GM12873 (cell line): ENCODE measurements around the gene ARG1.

Experiments used
- TF ChIP-seq, protein P1 (sequence below): IDR thresholded peaks from 2 replicates; pipeline ENCODE4 v1.5.1; 2012; ENCODE audit warnings: low read depth, mild to moderate bottlenecking, moderate library complexity, low read length, control low read depth; ENCODE audit not compliant: insufficient read depth; ENCODE audit errors: missing control alignments

ARG1 gene

DNA sequence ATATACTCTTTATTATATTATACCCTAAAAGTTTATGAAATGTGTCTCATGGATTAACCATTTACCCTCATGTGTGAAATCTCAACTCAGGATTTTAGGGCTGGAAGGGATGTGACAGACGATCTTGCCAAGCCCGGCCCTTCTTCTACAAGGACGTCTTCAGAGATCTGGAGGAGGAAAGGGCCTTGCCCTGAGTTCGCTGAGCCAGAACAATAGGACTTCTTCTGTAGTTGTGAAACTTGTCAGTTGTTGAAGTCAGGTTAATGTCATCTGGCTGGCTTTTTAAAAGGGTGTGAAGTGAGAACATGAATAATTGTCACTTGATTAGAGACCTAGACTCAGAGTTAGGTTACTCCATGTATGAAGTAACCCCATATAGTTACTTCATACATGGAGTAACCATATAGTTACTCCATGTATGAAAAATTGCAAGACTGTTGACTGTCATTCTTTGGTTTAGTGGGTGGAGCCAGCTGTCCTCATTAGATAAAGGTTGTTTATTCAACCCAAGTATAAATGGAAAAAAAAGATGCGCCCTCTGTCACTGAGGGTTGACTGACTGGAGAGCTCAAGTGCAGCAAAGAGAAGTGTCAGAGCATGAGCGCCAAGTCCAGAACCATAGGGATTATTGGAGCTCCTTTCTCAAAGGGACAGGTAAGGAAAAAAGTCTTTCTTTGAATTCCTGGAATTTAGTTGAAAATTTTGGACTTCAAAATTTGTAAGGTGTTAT, at the start of gene ARG1:
TSS of gene ARG1 (plus strand) at position 541 of the 730 bp plus-strand sequence. CDS start at position 598, 57 bp downstream.
- TF ChIP-seq, protein P1, sequence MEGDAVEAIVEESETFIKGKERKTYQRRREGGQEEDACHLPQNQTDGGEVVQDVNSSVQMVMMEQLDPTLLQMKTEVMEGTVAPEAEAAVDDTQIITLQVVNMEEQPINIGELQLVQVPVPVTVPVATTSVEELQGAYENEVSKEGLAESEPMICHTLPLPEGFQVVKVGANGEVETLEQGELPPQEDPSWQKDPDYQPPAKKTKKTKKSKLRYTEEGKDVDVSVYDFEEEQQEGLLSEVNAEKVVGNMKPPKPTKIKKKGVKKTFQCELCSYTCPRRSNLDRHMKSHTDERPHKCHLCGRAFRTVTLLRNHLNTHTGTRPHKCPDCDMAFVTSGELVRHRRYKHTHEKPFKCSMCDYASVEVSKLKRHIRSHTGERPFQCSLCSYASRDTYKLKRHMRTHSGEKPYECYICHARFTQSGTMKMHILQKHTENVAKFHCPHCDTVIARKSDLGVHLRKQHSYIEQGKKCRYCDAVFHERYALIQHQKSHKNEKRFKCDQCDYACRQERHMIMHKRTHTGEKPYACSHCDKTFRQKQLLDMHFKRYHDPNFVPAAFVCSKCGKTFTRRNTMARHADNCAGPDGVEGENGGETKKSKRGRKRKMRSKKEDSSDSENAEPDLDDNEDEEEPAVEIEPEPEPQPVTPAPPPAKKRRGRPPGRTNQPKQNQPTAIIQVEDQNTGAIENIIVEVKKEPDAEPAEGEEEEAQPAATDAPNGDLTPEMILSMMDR, result no peak

DNA sequence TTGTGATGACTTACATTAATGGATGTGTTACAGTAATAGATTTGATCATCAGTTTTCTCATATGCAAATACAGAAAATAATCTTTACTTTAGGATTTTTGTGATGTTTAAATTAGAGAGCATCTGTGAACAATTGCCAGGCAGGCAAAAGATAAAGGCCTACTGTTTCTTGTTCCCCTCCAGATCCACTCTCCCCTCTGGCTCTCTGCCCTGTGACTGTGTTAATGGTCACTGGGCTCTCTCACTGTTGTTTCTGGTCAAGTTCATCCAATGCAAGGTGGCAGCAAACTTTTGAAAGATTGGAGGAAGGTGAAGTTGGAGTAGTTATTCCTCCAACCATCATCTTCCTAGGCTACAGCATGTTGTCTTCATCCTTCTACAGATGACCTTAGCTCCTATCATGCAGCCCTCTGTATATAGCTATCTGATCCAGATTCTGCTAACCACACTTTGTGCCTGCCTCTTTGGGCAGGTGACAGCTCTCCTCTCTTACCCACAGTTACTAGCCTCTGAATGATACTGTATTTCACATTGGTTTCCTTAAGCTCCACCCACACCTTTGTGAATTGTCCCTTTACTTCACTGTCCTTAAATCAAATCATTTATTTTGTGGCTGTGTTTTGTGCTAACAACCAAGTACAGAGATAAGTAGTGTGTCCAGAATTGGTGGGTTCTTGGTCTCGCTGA, 48.9 kb upstream of the ARG1 start:
- TF ChIP-seq, protein P1, result no peak

DNA sequence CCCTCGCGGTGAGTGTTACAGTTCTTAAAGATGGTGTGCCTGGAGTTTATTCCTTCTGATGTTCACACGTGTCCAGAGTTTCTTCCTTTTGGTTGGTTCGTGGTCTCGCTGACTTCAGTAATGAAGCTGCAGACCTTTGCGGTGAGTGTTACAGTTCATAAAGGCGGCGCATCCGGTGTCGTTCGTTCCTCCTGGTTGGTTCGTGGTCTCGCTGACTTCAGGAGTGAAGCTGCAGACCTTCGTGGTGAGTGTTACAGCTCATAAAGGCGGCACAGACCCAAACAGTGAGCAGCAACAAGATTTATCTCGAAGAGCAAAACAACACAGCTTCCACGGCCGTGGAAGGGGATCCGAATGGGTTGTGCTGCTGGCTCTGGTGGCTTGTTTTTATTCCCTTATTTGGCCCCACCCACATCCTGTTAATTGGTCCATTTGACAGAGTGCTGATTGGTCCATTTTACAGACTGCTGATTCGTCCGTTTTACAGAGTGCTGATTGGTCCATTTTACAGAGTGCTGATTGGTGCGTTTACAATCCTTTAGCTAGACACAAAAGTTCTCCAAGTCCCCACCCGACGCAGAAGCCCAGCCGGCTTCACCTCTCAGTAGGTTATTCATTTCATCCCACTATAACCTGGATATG, 48.2 kb upstream of the ARG1 start:
- TF ChIP-seq, protein P1, result no peak

DNA sequence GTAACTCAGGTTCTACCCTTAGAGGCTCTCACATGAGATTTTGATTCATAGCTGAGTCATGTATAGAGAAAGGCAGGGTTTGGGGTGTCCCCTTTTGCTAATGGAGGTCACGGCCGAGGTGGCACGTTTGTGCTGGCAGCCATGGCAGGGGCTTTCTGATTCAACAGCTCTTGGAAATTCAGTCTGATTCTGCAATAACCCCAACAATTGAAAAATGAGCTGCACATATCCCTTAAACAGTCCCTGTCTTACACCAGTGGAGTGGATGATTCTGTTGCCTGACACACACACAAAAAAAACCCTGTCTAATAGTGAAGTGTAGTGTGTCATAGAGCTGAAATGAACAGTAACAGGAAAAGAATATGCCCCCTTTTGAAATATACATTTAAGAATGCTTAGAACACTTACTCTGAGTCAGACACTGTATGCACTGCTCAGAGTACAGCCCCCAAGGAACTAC, 40.4 kb upstream of the ARG1 start:
- TF ChIP-seq, protein P1, result no peak

DNA sequence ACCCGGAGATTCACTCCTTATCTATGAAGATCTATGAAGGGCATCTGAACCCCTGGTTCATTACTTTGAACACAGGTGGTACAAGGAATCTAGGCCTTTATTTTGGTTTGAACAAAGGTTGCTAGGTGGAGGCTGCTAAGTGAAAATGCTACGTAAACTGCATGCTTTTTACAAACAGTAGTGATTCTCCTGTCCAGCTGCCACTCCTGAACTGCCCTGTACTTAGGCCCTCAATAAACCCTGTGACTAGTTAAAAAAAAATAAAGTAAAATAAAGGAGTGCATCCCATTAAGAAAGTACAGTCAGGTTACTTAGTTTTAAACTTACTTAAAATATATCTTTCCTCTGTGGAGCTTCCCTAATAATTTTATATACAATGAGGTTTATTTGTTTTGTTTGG, 27.7 kb upstream of the ARG1 start:
- TF ChIP-seq, protein P1, result no peak

DNA sequence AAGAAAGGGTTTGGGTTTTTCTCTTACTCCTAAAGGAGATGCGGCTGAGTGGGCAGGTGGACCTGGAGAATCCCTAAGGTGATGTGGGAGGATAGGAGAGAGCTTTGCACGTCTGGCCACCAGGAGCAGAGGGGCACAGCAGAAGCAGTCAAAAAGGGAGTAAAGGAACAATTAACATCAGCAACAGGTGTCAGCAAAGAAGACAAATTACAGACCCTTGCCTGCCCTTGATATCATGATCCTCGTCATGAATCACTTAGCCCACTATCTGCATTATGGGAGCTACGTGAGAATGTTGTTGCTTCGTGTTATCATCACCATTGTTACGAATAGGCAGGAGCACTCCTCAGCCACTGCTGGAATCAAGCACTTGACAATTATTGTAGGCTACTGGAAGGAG, 25.5 kb upstream of the ARG1 start:
- TF ChIP-seq, protein P1, result no peak

DNA sequence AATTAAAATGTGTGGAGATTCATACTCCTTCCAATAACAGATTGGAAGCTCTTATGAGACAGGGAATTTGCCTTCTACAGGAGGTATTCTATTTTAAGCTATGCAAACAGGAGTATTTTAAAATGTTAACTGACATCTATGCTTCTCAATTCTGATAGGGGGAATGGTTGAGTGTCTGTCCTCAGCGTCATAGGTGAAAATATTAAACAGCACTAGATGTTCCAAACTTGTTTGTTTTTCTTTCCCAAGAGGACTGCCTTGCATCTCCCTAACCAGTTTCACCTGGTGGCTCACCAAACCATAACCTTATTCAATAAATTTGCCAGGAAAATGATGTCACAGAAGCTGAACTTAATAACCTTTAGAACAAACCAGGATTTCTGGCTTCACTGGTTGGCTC, 24.6 kb upstream of the ARG1 start:
- TF ChIP-seq, protein P1, result no peak
